K562 (cell line): ENCODE results near the gene SAT2. TPM values are rescaled to one million over a fixed set of nuclear protein-coding genes. Genes with fewer than 3 reads are reported as not detected.

Source experiments
- CEBPZ ChIP-seq: fragments of 150-350 bp; IDR thresholded peaks from 2 replicates; pipeline ENCODE4 v1.6.1; 2014; ENCODE audit warnings: low read depth, mild to moderate bottlenecking, low read length, borderline replicate concordance
- CXXC5 ChIP-seq: fragments of 250-450 bp; sonication (Bioruptor Pico); IDR thresholded peaks from 2 replicates; pipeline ENCODE4 v1.8.0; 2022; ENCODE audit warnings: inconsistent platforms, mild to moderate bottlenecking, moderate library complexity
- ELF2 ChIP-seq: fragments of 250-450 bp; sonication (Bioruptor Pico); IDR thresholded peaks from 2 replicates; pipeline ENCODE4 v1.5.0; 2021; ENCODE audit warnings: mild to moderate bottlenecking
- GMEB1 ChIP-seq: fragments of 250-450 bp; sonication (Bioruptor Pico); IDR thresholded peaks from 2 replicates; pipeline ENCODE4 v1.4.0; 2020; ENCODE audit warnings: mild to moderate bottlenecking
- HMG20A ChIP-seq: fragments of 450-650 bp; formaldehyde crosslinking; conservative IDR thresholded peaks from 2 replicates; pipeline ENCODE4 v1.4.0; 2020; ENCODE audit warnings: mild to moderate bottlenecking, mixed read lengths
- KAT8 ChIP-seq: fragments of 450-650 bp; IDR thresholded peaks from 2 replicates; pipeline ENCODE4 v1.6.1; 2016; ENCODE audit warnings: low read depth, mild to moderate bottlenecking
- KDM5B ChIP-seq: fragments of 200-600 bp; sonication (generic); IDR thresholded peaks from 2 replicates; pipeline ENCODE4 v1.6.1; 2012; ENCODE audit warnings: low read depth, mild to moderate bottlenecking, moderate library complexity, low read length, control low read depth, inconsistent platforms; ENCODE audit not compliant: insufficient replicate concordance
- MBD2 ChIP-seq: sonication (generic); IDR thresholded peaks from 2 replicates; pipeline ENCODE4 v1.6.1; 2016; ENCODE audit warnings: low read depth, borderline replicate concordance
- MTA1 ChIP-seq: fragments of 450-650 bp; IDR thresholded peaks from 2 replicates; pipeline ENCODE4 v1.6.1; 2017; ENCODE audit warnings: borderline replicate concordance
- POLR2A ChIP-seq: fragments of 450-650 bp; conservative IDR thresholded peaks from 2 replicates; pipeline ENCODE4 v1.6.1; 2016
- TCF3 ChIP-seq: sonication (generic); formaldehyde crosslinking; IDR thresholded peaks from 2 replicates; pipeline ENCODE4 v1.4.0; 2020; ENCODE audit warnings: mild to moderate bottlenecking, missing genetic modification reagents
- WHSC1 ChIP-seq: IDR thresholded peaks from one replicate; pipeline ENCODE4 v1.6.1; 2012; ENCODE audit warnings: low read length, control low read depth, inconsistent platforms
- YBX1 ChIP-seq: fragments of 450-650 bp; IDR thresholded peaks from 2 replicates; pipeline ENCODE4 v1.7.1; 2016; ENCODE audit warnings: mild to moderate bottlenecking
- ZC3H4 ChIP-seq: sonication (generic); formaldehyde crosslinking; IDR thresholded peaks from 2 replicates; pipeline ENCODE4 v1.9.0; 2021; ENCODE audit warnings: missing genetic modification reagents, borderline replicate concordance
- ZNF140 ChIP-seq: fragments of 250-450 bp; sonication (Bioruptor Pico); IDR thresholded peaks from 2 replicates; pipeline ENCODE4 v1.8.0; 2021; ENCODE audit warnings: moderate library complexity, mild to moderate bottlenecking, inconsistent platforms
- ZNF436 ChIP-seq: fragments of 250-450, 450-650 bp; sonication (Bioruptor Pico); formaldehyde crosslinking; IDR thresholded peaks from 2 replicates; pipeline ENCODE4 v1.7.0; 2020; ENCODE audit warnings: mild to moderate bottlenecking
- ZSCAN32 ChIP-seq: fragments of 450-650 bp; formaldehyde crosslinking; IDR thresholded peaks from 2 replicates; pipeline ENCODE4 v1.4.0; 2020; ENCODE audit warnings: mild to moderate bottlenecking, moderate library complexity
- polyA plus RNA-seq, 8 experiments: library from polyadenylated mRNA; depleted of rRNA in 4 of 8; stranded (reverse) in 5 of 8; unstranded in 3 of 8; fragments of >200 nt; fragmentation: Nextera tagmentation in 2 of 8; fragmentation: Illumina TruSeq in 1 of 8; extraction: Ambion mirVana in 2 of 8; extraction: Trizol in 1 of 8; gene quantifications; 2 replicates each; pipeline versions ENCODE4 v1.2.1 to v1.2.3, GENCODE V29; 2011 to 2014; ENCODE audit warnings: inconsistent platforms in 1 of 8, missing spikeins in 1 of 8
- total RNA-seq, 7 experiments: library from RNA; depleted of rRNA in 6 of 7; stranded (reverse); fragments of >200 nt in 6 of 7; fragmentation: Illumina TruSeq in 2 of 7; extraction: Trizol in 2 of 7; gene quantifications; 2 replicates each; pipeline versions ENCODE4 v1.2.1 to v1.2.3, GENCODE V29; 2011 to 2021; ENCODE audit warnings: low replicate concordance in 1 of 7
- TF ChIP-seq, protein P1 (sequence below), 2 experiments: fragments of 250-450 bp in 1 of 2; fragments of 450-650 bp in 1 of 2; sonication (Bioruptor Pico) in 1 of 2; IDR thresholded peaks; 2 replicates each; pipeline versions ENCODE4 v1.6.1 to v1.8.0; 2016 to 2021; ENCODE audit warnings: mild to moderate bottlenecking in 2 of 2, moderate library complexity in 2 of 2, missing compliant biosample characterization in 1 of 2, missing genetic modification characterization in 1 of 2
- TF ChIP-seq, protein P2 (sequence below): fragments of 250-450 bp; sonication (Bioruptor Pico); IDR thresholded peaks from 2 replicates; pipeline ENCODE4 v1.4.0; 2020
- TF ChIP-seq, protein P3 (sequence below): sonication (generic); formaldehyde crosslinking; IDR thresholded peaks from 2 replicates; pipeline ENCODE4 v1.8.1; 2022; ENCODE audit warnings: missing genetic modification reagents

Gene SAT2
- total and polyA plus RNA-seq, 9 of the 15 experiments (the other 6 are each of a cell fraction or from before 2014, with no cell fraction given), result 2.0 to 8.0 (median 5.3) TPM

GRCh38 chr17:7579001-7579833 lies 48.4 kb downstream of the SAT2 start, which contains the start of gene CD68 (continued):
- TF ChIP-seq MBD2, result peak; percentile 64
- TF ChIP-seq TCF3 (CRISPR knock-in tag), result no peak
- TF ChIP-seq CXXC5, result no peak
- TF ChIP-seq, protein P1, sequence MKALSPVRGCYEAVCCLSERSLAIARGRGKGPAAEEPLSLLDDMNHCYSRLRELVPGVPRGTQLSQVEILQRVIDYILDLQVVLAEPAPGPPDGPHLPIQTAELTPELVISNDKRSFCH (CRISPR knock-in tag; IDR thresholded peaks at IDR 0.05), result no peak
- TF ChIP-seq, protein P1 (tag; IDR thresholded peaks at IDR 0.05), result no peak
- no peak for TF ChIP-seq ZNF436 (CRISPR knock-in tag)
- TF ChIP-seq ZC3H4 (CRISPR knock-in tag), result no peak
- TF ChIP-seq POLR2A, result peak; percentile 94
- no peak for TF ChIP-seq MTA1
- no peak for TF ChIP-seq WHSC1
- TF ChIP-seq HMG20A, result no peak
- TF ChIP-seq, protein P2, sequence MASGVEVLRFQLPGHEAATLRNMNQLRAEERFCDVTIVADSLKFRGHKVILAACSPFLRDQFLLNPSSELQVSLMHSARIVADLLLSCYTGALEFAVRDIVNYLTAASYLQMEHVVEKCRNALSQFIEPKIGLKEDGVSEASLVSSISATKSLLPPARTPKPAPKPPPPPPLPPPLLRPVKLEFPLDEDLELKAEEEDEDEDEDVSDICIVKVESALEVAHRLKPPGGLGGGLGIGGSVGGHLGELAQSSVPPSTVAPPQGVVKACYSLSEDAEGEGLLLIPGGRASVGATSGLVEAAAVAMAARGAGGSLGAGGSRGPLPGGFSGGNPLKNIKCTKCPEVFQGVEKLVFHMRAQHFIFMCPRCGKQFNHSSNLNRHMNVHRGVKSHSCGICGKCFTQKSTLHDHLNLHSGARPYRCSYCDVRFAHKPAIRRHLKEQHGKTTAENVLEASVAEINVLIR (CRISPR knock-in tag), result no peak
- TF ChIP-seq ZNF140 (CRISPR knock-in tag), result no peak
- no peak for TF ChIP-seq CEBPZ
- TF ChIP-seq KAT8, result no peak
- TF ChIP-seq GMEB1 (CRISPR knock-in tag), result no peak
- peak; percentile 22 for TF ChIP-seq KDM5B
- TF ChIP-seq ZSCAN32, result peak; percentile 23; the same call in 1 of the 2 replicates
- TF ChIP-seq, protein P3, sequence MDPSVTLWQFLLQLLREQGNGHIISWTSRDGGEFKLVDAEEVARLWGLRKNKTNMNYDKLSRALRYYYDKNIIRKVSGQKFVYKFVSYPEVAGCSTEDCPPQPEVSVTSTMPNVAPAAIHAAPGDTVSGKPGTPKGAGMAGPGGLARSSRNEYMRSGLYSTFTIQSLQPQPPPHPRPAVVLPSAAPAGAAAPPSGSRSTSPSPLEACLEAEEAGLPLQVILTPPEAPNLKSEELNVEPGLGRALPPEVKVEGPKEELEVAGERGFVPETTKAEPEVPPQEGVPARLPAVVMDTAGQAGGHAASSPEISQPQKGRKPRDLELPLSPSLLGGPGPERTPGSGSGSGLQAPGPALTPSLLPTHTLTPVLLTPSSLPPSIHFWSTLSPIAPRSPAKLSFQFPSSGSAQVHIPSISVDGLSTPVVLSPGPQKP, result no peak
- TF ChIP-seq ELF2 (CRISPR knock-in tag), result 0 out of 2 replicates have a peak, but pooled peaks have one; percentile 12
- TF ChIP-seq YBX1, result no peak
